ENCODE data around the gene ITGAE. TPM values are rescaled to one million over a fixed set of nuclear protein-coding genes. Genes with fewer than 3 reads are reported as not detected.

Gene ITGAE
- total RNA-seq, 1 donor from 2014 or later = 15.8 TPM

GRCh38 chr17:3768341-3768740 is 32.6 kb downstream of the ITGAE start:
- Histone ChIP-seq H3K4me3 (no peak overlapping the region), H3K9me3 (no peaks in the 10 kb centered on the region), H3K36me3 (no peaks in the 10 kb centered on the region), H3K27ac (no peak overlapping the region), H3K27me3 (no peaks in the 10 kb centered on the region), H3K4me1 (no peaks in the 10 kb centered on the region)
- no peak for TF ChIP-seq CTCF (IDR thresholded peaks at IDR 0.05)
- DNase-seq (ENCODE audit: low spot score in 2 of 2) = no peak
- intact Hi-C loops (cut with DNase I) = no loop called here

- Histone ChIP-seq H3K9me3 (no peaks in the 10 kb centered on the region), H3K4me1 (no peaks in the 10 kb centered on the region), H3K27ac (no peak overlapping the region), H3K4me3 (no peak overlapping the region), H3K27me3 (no peaks in the 10 kb centered on the region), H3K36me3 (no peaks in the 10 kb centered on the region)
- no peak for DNase-seq (ENCODE audit: low spot score in 2 of 2)
- intact Hi-C loops (cut with DNase I) = no loop called here
- TF ChIP-seq CTCF (IDR thresholded peaks at IDR 0.05) = no peak
Observed at GRCh38 chr17:3766779-3767178, 34.2 kb downstream of the ITGAE start.

- intact Hi-C loops (cut with DNase I) = no loop called here
- Histone ChIP-seq H3K36me3 (no peaks in the 10 kb centered on the region), H3K4me3 (no peak overlapping the region), H3K27me3 (no peaks in the 10 kb centered on the region), H3K27ac (no peak overlapping the region), H3K9me3 (no peaks in the 10 kb centered on the region), H3K4me1 (no peaks in the 10 kb centered on the region)
- TF ChIP-seq CTCF (IDR thresholded peaks at IDR 0.05) = no peak
- no peak for DNase-seq (ENCODE audit: low spot score in 2 of 2)
Observed at GRCh38 chr17:3765981-3766380, 35.0 kb downstream of the ITGAE start.

- intact Hi-C loops (cut with DNase I) = no loop called here
- Histone ChIP-seq H3K27me3 (no peaks in the 10 kb centered on the region), H3K4me1 (no peaks in the 10 kb centered on the region), H3K9me3 (no peaks in the 10 kb centered on the region), H3K27ac (no peak overlapping the region), H3K36me3 (no peaks in the 10 kb centered on the region), H3K4me3 (no peak overlapping the region)
- DNase-seq (ENCODE audit: low spot score in 2 of 2) = no peak
- no peak for TF ChIP-seq CTCF (IDR thresholded peaks at IDR 0.05)
Observed at GRCh38 chr17:3763777-3764170, 37.2 kb downstream of the ITGAE start.

- Histone ChIP-seq H3K36me3 (no peaks in the 10 kb centered on the region), H3K4me3 (no peak overlapping the region), H3K4me1 (no peaks in the 10 kb centered on the region), H3K27ac (no peak overlapping the region), H3K9me3 (no peaks in the 10 kb centered on the region), H3K27me3 (no peaks in the 10 kb centered on the region)
- no peak for TF ChIP-seq CTCF (IDR thresholded peaks at IDR 0.05)
- no peak for DNase-seq (ENCODE audit: low spot score in 2 of 2)
- intact Hi-C loops (cut with DNase I) = no loop called here
Observed at GRCh38 chr17:3762922-3763776, 37.8 kb downstream of the ITGAE start.
